HEK293 (cell line): ENCODE measurements around the gene MGMT.

Experiments
- CTCF ChIA-PET: fragments of 350-600 bp; formaldehyde crosslinking; extraction: SDS; loops from one replicate; lab custom pipeline; 2021; ENCODE audit warnings: antibody characterized with exemption; lab: Yijun Ruan, JAX
- POLR2A ChIA-PET: fragments of 300-600 bp; formaldehyde crosslinking; extraction: SDS; loops from one replicate; lab custom pipeline; 2020; ENCODE audit warnings: antibody characterized with exemption, inconsistent platforms; lab: Yijun Ruan, JAX
- H3K27ac ChIP-seq: fragments of 200-500 bp; sonication (Bioruptor generic); 2 replicates; pipeline ENCODE4 v1.5.1; 2014; ENCODE audit warnings: low read depth, low read length, control low read depth, inconsistent platforms; ENCODE audit errors: extremely low read depth
- H3K36me3 ChIP-seq, 2 experiments: fragments of 200-500 bp in 1 of 2; sonication (Bioruptor generic) in 1 of 2; 1 replicate in 1 of 2; 2 replicates in 1 of 2; pipeline ENCODE4 v1.5.1; 2014 to 2017; ENCODE audit warnings: inconsistent platforms in 2 of 2, low read length in 2 of 2; ENCODE audit not compliant: control insufficient read depth in 2 of 2, insufficient read depth in 1 of 2
- H3K4me1 ChIP-seq: fragments of 200-500 bp; sonication (Bioruptor generic); 2 replicates; pipeline ENCODE4 v1.5.1; 2014; ENCODE audit warnings: mild to moderate bottlenecking, low read length, inconsistent platforms; ENCODE audit not compliant: control insufficient read depth, insufficient read depth
- H3K4me3 ChIP-seq: 2 replicates; pipeline ENCODE4 v1.5.1; 2011; ENCODE audit warnings: low read depth, mild to moderate bottlenecking, control low read depth, low read length, moderate library complexity
- H3K9me3 ChIP-seq: fragments of 200-500 bp; sonication (Bioruptor generic); 2 replicates; pipeline ENCODE4 v1.5.1; 2014; ENCODE audit warnings: low read depth, low read length, inconsistent platforms; ENCODE audit not compliant: control insufficient read depth, insufficient read depth
- IKZF3 ChIP-seq: fragments of 450-650 bp; IDR thresholded peaks from 2 replicates; pipeline ENCODE4 v1.5.0; 2018; ENCODE audit warnings: missing biosample characterization, mild to moderate bottlenecking, missing genetic modification characterization, moderate library complexity
- MEIS1 ChIP-seq: sonication (generic); formaldehyde crosslinking; IDR thresholded peaks from 2 replicates; pipeline ENCODE4 v1.8.1; 2022; ENCODE audit warnings: missing genetic modification reagents, mild to moderate bottlenecking, borderline replicate concordance
- SCRT1 ChIP-seq: fragments of 450-650 bp; formaldehyde crosslinking; IDR thresholded peaks from 2 replicates; pipeline ENCODE4 v1.5.1; 2016; ENCODE audit warnings: missing biosample characterization, missing genetic modification characterization, borderline replicate concordance
- ZBTB8A ChIP-seq: fragments of 450-650 bp; formaldehyde crosslinking; IDR thresholded peaks from 2 replicates; pipeline ENCODE4 v1.5.1; 2016; ENCODE audit warnings: missing biosample characterization, missing genetic modification characterization
- ZEB2 ChIP-seq: fragments of 450-650 bp; formaldehyde crosslinking; IDR thresholded peaks from 2 replicates; pipeline ENCODE4 v1.5.1; 2016; ENCODE audit warnings: missing biosample characterization, missing genetic modification characterization
- ZFP3 ChIP-seq: fragments of 450-650 bp; formaldehyde crosslinking; IDR thresholded peaks from 2 replicates; pipeline ENCODE4 v1.5.1; 2016; ENCODE audit warnings: low read depth, missing biosample characterization, missing genetic modification characterization
- ZNF132 ChIP-seq: fragments of 450-650 bp; formaldehyde crosslinking; IDR thresholded peaks from 2 replicates; pipeline ENCODE4 v1.5.1; 2017; ENCODE audit warnings: missing biosample characterization, missing genetic modification characterization, borderline replicate concordance
- ZNF146 ChIP-seq: fragments of 450-650 bp; formaldehyde crosslinking; IDR thresholded peaks from 2 replicates; pipeline ENCODE4 v1.5.1; 2016; ENCODE audit warnings: missing biosample characterization, missing genetic modification characterization
- ZNF155 ChIP-seq: fragments of 450-650 bp; formaldehyde crosslinking; IDR thresholded peaks from 2 replicates; pipeline ENCODE4 v1.5.1; 2016; ENCODE audit warnings: missing biosample characterization, missing genetic modification characterization
- ZNF175 ChIP-seq: fragments of 450-650 bp; formaldehyde crosslinking; IDR thresholded peaks from 2 replicates; pipeline ENCODE4 v1.5.1; 2016; ENCODE audit warnings: missing biosample characterization, missing genetic modification characterization
- ZNF274 ChIP-seq, 2 experiments: fragments of 200-500 bp in 1 of 2; fragments of 450-650 bp in 1 of 2; sonication (Bioruptor generic) in 1 of 2; formaldehyde crosslinking in 1 of 2; IDR thresholded peaks; 2 replicates each; pipeline versions ENCODE4 v1.5.1 to v1.6.1; 2014 to 2016; ENCODE audit warnings: borderline replicate concordance in 1 of 2, inconsistent platforms in 1 of 2, low read length in 1 of 2, missing biosample characterization in 1 of 2, missing genetic modification characterization in 1 of 2
- ZNF426 ChIP-seq: fragments of 450-650 bp; formaldehyde crosslinking; IDR thresholded peaks from 2 replicates; pipeline ENCODE4 v1.5.1; 2017; ENCODE audit warnings: missing biosample characterization, missing genetic modification characterization, mild to moderate bottlenecking, inconsistent platforms, moderate library complexity
- ZNF521 ChIP-seq: fragments of 450-650 bp; formaldehyde crosslinking; IDR thresholded peaks from 2 replicates; pipeline ENCODE4 v1.5.1; 2017; ENCODE audit warnings: missing biosample characterization, mild to moderate bottlenecking, missing genetic modification characterization
- ZNF529 ChIP-seq: fragments of 450-650 bp; formaldehyde crosslinking; IDR thresholded peaks from 2 replicates; pipeline ENCODE4 v1.5.1; 2017; ENCODE audit warnings: missing genetic modification characterization, missing biosample characterization; ENCODE audit not compliant: insufficient replicate concordance
- ZNF544 ChIP-seq: fragments of 450-650 bp; formaldehyde crosslinking; IDR thresholded peaks from 2 replicates; pipeline ENCODE4 v1.5.0; 2017; ENCODE audit warnings: missing biosample characterization, missing genetic modification characterization
- TF ChIP-seq, protein P1 (sequence below): fragments of 450-650 bp; formaldehyde crosslinking; IDR thresholded peaks from 2 replicates; pipeline ENCODE4 v1.5.1; 2017; ENCODE audit warnings: missing biosample characterization, missing genetic modification characterization
- TF ChIP-seq, protein P2 (sequence below): fragments of 450-650 bp; formaldehyde crosslinking; IDR thresholded peaks from 2 replicates; pipeline ENCODE4 v1.5.1; 2017; ENCODE audit warnings: missing biosample characterization, missing genetic modification characterization
- TF ChIP-seq, protein P3 (sequence below): fragments of 450-650 bp; formaldehyde crosslinking; IDR thresholded peaks from 2 replicates; pipeline ENCODE4 v1.5.1; 2016; ENCODE audit warnings: missing biosample characterization, missing genetic modification characterization
- TF ChIP-seq, protein P4 (sequence below): fragments of 450-650 bp; formaldehyde crosslinking; IDR thresholded peaks from 2 replicates; pipeline ENCODE4 v1.5.1; 2016; ENCODE audit warnings: missing biosample characterization, missing genetic modification characterization

Gene MGMT

DNA sequence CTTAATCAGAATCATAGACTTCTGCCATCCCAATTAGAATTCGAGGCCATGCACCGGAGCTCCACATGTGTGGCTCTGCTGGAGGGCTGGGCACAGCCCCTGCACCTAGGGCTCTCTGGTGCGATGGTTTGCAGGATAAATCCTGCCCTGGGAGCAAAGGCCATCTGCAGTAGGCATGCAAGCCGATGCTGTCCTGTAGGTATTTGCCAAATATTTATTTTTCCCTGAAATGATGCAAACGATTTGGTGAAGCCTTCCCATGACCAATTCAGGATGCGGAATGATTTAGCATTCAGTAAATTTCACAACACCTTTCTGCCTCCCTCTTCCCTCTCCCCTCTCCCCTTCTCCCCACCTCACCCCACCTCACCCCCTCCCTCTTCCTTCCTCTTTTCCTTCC, 326.4 kb downstream of the MGMT start:
- TF ChIP-seq ZNF155 = no peak
- no peak for TF ChIP-seq IKZF3 (tag by site-specific recombination)
- no peak for TF ChIP-seq ZNF544 (tag by site-specific recombination)
- TF ChIP-seq, protein P1, sequence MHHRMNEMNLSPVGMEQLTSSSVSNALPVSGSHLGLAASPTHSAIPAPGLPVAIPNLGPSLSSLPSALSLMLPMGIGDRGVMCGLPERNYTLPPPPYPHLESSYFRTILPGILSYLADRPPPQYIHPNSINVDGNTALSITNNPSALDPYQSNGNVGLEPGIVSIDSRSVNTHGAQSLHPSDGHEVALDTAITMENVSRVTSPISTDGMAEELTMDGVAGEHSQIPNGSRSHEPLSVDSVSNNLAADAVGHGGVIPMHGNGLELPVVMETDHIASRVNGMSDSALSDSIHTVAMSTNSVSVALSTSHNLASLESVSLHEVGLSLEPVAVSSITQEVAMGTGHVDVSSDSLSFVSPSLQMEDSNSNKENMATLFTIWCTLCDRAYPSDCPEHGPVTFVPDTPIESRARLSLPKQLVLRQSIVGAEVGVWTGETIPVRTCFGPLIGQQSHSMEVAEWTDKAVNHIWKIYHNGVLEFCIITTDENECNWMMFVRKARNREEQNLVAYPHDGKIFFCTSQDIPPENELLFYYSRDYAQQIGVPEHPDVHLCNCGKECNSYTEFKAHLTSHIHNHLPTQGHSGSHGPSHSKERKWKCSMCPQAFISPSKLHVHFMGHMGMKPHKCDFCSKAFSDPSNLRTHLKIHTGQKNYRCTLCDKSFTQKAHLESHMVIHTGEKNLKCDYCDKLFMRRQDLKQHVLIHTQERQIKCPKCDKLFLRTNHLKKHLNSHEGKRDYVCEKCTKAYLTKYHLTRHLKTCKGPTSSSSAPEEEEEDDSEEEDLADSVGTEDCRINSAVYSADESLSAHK (tag by site-specific recombination) = no peak
- no peak for TF ChIP-seq ZFP3 (tag by site-specific recombination)
- TF ChIP-seq, protein P2, sequence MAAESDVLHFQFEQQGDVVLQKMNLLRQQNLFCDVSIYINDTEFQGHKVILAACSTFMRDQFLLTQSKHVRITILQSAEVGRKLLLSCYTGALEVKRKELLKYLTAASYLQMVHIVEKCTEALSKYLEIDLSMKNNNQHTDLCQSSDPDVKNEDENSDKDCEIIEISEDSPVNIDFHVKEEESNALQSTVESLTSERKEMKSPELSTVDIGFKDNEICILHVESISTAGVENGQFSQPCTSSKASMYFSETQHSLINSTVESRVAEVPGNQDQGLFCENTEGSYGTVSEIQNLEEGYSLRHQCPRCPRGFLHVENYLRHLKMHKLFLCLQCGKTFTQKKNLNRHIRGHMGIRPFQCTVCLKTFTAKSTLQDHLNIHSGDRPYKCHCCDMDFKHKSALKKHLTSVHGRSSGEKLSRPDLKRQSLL (tag by site-specific recombination) = no peak
- TF ChIP-seq ZBTB8A = no peak
- no peak for TF ChIP-seq ZNF175 (tag by site-specific recombination)
- TF ChIP-seq ZNF132 (tag by site-specific recombination) = no peak
- no peak for TF ChIP-seq ZNF274 (IDR thresholded peaks at IDR 0.05; ENCODE audit: low read length)
- TF ChIP-seq ZNF274 (tag by site-specific recombination; IDR thresholded peaks at IDR 0.05; ENCODE audit: borderline replicate concordance) = no peak
- no peak for TF ChIP-seq SCRT1 (tag by site-specific recombination)
- no peak for TF ChIP-seq ZNF521 (tag by site-specific recombination)
- TF ChIP-seq ZEB2 (tag by site-specific recombination) = no peak
- TF ChIP-seq ZNF529 (tag by site-specific recombination) = no peak
- no peak for TF ChIP-seq MEIS1
- TF ChIP-seq, protein P3, sequence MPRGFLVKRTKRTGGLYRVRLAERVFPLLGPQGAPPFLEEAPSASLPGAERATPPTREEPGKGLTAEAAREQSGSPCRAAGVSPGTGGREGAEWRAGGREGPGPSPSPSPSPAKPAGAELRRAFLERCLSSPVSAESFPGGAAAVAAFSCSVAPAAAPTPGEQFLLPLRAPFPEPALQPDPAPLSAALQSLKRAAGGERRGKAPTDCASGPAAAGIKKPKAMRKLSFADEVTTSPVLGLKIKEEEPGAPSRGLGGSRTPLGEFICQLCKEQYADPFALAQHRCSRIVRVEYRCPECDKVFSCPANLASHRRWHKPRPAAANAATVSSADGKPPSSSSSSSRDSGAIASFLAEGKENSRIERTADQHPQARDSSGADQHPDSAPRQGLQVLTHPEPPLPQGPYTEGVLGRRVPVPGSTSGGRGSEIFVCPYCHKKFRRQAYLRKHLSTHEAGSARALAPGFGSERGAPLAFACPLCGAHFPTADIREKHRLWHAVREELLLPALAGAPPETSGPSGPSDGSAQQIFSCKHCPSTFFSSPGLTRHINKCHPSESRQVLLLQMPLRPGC = no peak
- ChIA-PET POLR2A (no interaction called here), CTCF (interaction anchor here (0.6 kb wide), 1 partner anchor 149 kb away, joined by 4 read pairs; no protein-coding TSS in a partner anchor)
- H3K4me1 ChIP-seq = peaks cover 4% of the 10 kb centered on the region
- no peak overlapping the region for H3K4me3 ChIP-seq
- no peaks in the 10 kb centered on the region for H3K9me3 ChIP-seq
- H3K36me3 ChIP-seq = no peaks in the 10 kb centered on the region
- H3K27ac ChIP-seq = no peak overlapping the region

DNA sequence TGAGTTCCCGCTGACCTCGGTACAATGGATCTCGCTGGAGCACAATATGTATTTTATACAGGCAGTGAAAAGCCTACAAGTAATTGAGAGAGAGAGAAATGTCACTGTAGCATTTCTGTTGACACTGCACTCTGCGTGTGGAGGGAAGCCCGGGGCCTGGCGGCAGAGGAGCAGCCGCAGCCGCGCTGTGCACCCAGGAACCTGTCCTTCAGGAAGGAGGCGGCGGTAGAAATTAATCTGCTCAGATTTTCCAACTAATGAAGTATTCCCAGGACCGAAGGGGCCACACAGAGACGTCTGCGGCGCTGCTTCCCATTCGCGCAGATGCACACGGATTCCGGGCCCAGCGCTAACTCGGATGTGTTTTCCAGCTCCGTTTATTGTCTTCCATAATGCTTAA, 327.0 kb downstream of the MGMT start:
- no peak overlapping the region for H3K4me3 ChIP-seq
- no peak overlapping the region for H3K27ac ChIP-seq
- TF ChIP-seq, protein P4, sequence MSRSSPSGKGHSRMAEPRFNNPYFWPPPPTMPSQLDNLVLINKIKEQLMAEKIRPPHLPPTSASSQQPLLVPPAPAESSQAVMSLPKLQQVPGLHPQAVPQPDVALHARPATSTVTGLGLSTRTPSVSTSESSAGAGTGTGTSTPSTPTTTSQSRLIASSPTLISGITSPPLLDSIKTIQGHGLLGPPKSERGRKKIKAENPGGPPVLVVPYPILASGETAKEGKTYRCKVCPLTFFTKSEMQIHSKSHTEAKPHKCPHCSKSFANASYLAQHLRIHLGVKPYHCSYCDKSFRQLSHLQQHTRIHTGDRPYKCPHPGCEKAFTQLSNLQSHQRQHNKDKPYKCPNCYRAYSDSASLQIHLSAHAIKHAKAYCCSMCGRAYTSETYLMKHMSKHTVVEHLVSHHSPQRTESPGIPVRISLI = no peak
- TF ChIP-seq ZNF146 (tag by site-specific recombination) (no peak), ZNF426 (tag by site-specific recombination) (no peak)
- H3K36me3 ChIP-seq = no peaks in the 10 kb centered on the region
- CTCF ChIA-PET = interaction anchor here (0.6 kb wide), 1 partner anchor 149 kb away, joined by 4 read pairs; no protein-coding TSS in a partner anchor
- no peaks in the 10 kb centered on the region for H3K9me3 ChIP-seq
- POLR2A ChIA-PET = no interaction called here
- H3K4me1 ChIP-seq = peaks cover 4% of the 10 kb centered on the region
